GM18498 (cell line): ENCODE data around the gene SCN1B.
"Not testable (repeated sequence)": the region's sequence is repeated elsewhere in the genome, so short reads cannot be mapped to it uniquely, and the experiment has no call there.

ENCODE experiments used
- ATAC-seq: cut with Tn5 transposase; IDR thresholded peaks from one replicate; pipeline ENCODE4 v1.9.1; 2021; ENCODE audit warnings: mild to moderate bottlenecking, moderate library complexity; ENCODE audit not compliant: unreplicated experiment

SCN1B gene

DNA sequence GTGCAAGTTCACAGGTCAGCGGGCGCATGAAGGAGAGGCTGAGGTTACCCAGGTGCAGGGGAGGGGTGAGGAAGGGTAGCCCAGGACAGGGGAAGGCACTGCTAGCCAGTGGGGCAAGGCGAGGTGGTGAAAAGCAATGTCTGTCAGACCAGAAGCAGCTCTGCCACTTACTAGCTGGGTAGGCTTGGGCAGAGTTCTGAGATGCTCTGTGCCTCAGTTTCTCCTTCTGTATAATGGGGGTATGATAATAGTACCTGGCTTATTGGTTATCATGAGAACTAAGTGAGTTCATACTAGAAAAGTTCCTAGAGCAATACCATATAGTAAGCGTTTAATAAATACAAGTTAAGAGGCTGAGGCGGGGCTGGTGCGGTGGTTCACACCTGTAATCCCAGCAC lies 14.3 kb upstream of the SCN1B start:
- ATAC-seq, result no peak

DNA sequence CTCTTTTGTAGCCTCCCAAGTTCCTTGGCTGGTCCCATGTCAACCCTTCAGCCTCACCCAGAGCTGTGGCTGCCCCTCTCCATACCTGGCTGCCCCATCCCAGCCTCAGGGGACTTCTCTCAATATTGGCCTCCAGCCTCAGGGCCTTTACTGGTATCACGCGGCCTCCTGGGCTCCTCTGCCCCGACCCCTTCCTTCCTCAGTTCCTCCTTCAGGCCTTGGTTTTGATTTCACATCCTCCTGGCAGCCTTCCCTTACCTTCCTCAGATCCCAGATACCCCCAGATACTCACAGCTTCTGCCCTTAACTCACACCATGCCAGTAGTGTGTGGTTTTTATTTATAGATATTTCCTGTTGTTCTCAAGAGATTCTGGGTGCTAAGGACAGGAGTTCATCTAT lies 12.8 kb upstream of the SCN1B start:
- ATAC-seq, result no peak

DNA sequence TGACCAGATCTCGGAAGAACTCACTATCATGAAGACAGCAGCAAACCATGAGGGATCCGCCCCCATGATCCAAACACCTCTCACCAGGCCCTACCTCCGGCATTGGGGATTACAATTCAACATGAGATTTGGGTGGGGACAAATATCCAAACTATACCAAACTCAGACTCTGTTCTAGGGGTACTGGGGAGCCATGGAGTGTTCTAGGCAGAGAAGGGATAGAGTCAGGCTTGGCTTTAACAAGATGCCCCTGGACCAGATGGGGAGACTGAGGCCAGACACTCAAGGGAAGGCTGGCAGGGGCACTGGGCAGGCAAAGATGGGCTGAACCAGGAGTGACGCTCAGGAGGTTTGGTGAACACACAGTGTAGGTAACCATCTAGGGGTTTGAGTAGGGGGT lies 11.9 kb upstream of the SCN1B start:
- ATAC-seq, result no peak

DNA sequence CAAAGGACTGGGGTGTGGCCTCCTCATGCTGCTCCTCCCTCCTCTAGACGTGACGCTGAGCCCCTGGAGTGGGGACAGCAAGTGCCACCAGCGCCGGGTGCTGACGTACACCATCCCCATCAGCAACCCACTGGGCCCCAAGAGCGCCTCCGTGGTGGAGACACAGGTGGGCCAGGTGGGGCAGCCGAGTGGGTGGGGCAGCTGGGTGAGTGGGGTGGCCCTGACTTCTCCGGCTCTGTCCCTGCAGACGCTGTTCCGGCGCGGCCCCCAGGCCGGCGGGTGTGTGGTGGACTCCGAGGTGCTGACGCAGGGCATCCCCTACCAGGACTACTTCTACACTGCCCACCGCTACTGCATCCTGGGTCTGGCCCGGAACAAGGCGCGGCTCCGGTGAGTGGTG lies 11.1 kb upstream of the SCN1B start:
- no peak for ATAC-seq

DNA sequence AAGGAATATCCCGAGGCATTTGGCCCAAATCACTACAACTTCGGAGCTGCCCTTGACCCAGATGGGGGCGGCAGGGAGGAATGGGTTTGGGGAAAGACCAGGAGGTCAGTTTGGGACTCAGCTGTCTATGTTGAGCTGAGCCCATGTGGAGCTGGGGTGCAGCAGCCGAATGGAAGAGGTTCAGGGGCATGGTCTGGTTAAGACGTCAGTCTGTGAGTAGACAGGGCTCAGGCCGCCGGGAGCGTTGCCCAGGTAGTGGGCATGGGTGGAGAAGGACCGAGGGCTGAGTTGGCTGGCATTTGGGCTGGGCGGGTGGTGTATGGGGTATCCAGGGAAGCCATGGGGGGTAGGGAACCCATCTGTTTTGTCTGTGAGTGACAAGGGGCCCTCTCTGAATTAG lies 9.3 kb upstream of the SCN1B start:
- no peak for ATAC-seq

DNA sequence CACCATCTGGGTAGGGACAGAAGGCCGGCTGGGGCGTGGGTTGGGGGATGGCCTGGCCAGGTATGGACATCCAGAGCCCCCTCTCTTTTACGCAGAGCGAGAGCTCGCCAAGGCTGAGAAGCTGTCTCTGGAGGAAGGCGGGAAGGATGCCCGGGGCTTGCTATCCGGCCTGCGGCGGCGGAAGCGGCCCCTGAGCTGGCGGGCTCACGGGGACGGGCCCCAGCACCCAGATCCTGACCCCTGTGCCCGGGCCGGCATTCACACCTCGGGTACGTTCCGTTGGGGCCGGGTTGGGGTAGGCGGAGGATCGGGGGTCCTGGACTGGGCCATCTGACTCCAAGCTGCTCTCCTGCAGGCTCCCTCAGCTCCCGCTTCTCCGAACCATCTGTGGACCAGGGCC lies 8.7 kb upstream of the SCN1B start:
- no peak for ATAC-seq

- ATAC-seq, result no peak
Measured at GRCh38 chr19:35022460-35022859, 7.8 kb upstream of the SCN1B start.

GRCh38 chr19:35023428-35023827 lies 6.8 kb upstream of the SCN1B start:
- ATAC-seq, result no peak

DNA sequence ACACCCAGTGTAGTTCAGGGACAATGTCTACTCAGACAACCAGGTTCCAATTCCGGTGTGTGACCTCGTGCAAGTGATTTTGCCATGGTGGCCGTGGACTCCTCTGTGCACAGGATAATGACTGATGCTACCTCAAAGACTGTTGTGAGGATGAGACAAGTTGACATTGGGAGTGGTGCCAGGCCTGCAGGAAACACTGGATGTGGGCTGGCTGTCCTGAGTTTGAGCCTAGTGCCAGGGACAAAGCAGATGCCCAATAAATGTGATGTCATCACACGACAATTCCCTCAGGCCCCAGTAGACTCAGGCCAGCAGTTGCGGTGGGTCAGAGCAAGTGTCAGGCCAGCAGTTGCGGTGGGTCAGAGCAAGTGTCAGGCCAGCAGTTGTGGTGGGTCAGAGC lies 6.2 kb upstream of the SCN1B start:
- no peak for ATAC-seq

- no peak for ATAC-seq
Measured at GRCh38 chr19:35025969-35026368, 4.3 kb upstream of the SCN1B start.

GRCh38 chr19:35026418-35026817 lies 3.9 kb upstream of the SCN1B start:
- no peak for ATAC-seq

DNA sequence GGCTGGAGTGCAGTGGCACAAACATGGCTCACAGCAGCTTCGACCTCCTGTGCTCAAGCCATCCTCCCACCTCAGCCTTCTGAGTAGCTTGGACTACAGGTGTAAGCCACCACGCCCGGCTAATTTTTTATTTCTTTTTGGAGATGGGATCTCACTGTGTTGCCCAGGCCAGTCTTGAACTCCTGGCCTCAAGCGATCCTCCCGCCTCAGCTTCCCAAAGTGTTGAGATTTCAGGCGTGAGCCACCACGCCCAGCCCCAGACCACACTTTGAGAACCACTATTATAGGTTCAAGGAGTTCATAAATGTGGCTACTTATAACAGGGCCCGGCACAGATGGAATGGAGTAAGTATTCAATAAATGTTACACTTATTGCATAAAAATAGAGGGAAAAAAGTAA lies 3.3 kb upstream of the SCN1B start:
- no peak for ATAC-seq

DNA sequence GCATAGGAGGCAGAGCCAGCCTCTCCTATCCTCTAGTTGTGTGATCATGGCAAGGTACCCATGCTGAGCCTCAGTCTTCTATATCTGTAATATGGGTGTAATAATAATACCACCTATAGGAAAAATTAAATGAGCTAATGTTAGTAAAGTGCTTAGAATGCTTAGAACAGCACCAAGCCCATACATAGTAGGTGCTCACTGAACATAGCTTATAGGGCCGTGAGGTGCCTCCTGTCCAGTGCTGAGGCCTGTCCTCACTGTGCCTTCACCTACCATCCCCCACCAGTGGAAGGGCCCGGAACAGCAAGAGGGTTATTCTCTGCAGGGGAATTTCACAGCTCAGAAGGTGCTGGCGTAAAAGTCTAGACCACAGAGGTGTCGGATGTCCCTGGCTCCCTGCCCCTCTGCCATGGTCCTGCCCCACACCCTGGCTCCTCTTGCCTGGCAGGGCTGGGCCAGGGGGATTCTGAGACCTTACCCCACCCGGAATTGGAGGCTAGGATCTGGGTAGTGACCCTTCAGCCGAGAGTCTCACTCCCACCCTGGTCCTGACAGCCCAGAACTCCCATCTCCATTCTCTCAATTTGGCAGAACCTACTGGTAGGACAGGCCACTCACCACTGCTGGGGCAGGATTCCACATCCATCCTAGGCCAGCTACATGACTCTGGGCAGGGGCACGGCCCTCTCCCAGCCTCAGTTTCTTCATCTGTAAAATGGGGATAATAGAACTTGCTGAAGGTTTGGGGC lies 2.2 kb upstream of the SCN1B start:
- no peak for ATAC-seq

DNA sequence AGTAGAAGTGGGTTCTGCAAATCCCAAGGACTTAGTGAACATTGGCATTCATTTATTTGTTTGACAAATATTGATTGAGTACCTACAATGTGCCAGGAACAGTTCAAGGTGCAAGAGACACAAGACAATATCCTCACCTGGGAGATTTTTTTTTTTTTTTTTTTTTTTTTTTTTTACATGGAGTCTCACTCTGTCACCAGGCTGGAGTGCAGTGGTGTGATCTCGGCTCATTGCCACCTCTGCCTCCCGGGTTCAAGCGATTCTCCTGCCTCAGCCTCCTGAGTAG lies 1.7 kb upstream of the SCN1B start:
- not testable (repeated sequence) for ATAC-seq

- not testable (repeated sequence) for ATAC-seq
Measured at GRCh38 chr19:35029275-35029736, 964 bp upstream of the SCN1B start.

DNA sequence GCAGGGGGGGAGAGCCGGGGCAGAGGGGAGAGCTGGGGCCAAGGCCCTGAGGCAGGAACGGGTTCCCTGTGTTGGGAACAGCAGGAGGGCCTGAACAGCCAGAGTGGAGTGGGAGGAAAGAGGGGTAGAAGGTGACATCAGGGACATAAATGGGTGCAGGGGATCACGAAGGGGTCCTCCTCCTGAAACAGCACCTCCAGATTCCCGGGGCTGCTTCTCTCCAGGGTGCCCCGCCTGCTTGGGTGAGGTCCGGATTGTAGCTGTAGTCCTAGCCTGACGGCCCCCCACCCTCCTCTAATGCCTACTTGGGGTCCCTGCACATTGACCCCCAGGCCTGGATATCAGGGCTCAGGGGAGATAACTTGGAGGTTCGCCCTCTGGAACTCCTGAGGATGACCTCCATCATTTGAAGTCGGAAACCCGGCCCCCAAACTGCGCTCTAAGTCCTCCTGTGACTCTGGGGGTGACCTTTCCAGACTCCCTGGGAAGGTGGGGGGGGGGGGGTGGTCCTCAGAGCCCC lies 473 bp upstream of the SCN1B start:
- ATAC-seq, result no peak

DNA sequence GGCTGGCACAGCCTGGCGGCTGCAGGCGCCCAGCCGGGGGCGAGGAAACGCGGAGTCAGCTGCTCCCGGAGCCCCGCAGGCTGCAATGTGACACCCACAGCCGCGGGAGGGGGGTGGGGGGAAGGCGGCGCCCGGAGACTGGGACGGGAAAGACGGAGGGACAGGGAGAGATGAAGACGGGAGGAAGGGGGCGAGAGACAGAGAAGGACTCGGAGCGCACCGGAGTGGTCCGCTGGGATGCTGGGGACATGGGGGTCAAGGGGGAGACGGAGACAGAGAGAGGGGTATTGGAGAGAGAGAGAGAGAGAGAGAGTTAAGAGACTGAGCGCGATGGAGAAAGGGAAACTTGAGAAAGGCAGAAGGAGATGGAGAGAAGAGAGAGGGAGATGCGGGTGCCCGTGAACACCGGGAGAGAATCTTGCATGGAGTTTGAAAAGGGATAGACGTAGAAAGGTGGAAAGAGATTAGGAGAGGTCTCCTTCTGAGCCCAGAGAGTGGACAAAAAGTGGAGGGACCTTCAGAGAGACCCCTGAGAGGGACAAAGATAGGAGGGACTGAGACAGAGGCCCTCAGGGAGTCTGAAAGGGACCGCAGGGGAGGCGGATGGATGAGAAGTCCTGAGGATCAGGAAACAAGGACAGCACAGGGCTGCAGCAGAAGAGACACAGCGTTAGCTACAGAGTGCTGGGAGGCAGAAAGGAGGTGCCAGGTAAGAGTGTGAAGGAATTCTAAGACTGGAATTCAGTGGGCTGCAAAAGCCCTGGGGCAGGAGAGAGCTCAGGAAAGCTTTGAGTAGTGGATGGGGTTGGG lies 1.0 kb downstream of the SCN1B start:
- ATAC-seq, result no peak

DNA sequence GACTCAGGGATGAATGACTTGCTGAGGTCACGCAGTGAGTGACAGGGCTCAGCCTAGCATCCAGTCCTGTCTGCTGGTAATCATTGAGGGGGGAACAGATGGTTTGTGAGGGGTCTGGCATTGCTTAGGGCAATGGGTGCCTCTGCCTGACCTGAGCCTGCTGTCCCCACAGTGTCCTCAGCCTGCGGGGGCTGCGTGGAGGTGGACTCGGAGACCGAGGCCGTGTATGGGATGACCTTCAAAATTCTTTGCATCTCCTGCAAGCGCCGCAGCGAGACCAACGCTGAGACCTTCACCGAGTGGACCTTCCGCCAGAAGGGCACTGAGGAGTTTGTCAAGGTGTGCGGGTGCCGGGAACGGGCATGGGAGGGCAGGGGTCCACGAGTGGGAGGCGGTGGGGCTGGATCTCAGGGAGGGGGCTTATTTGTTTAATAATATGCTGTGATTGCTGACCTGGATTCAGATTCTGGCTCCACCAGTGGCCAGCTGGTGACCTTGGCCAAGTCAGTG lies 2.1 kb downstream of the SCN1B start:
- ATAC-seq, result no peak

DNA sequence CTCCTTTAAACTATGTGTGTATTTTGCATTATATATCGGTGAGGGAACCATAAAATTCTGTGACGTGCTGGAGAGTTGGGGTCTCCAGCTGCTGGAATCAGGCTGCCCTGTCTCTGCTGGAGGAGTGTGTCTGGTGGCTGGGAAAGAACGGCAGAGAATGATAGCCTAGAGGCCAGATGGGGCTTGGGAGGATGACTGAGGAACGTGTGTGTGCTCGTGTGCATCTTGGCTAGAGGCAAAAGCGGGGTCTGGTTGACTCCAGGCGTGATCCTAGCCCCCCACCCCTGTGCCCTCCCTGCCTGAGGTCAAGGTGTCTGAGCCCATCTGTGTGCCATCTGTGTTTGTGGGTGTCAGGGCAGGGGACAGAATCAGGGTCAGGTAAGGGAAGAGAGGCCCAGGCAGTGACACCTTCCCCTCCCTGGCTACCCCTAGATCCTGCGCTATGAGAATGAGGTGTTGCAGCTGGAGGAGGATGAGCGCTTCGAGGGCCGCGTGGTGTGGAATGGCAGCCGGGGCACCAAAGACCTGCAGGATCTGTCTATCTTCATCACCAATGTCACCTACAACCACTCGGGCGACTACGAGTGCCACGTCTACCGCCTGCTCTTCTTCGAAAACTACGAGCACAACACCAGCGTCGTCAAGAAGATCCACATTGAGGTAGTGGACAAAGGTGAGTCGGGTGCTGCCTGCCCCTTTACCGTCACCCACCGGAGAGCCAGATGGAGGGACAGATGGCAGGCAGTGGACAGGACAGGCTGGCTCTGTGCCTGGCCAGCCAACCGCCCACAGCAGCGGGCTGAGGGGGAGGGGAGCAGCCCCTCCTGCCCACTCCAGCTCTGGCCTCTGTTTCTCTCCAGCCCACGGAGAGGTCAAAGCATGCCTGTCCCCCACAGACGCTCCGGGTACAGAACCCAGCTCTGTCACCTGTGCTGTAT lies 3.1 kb downstream of the SCN1B start:
- ATAC-seq, result no peak

GRCh38 chr19:35034005-35034502 lies 3.8 kb downstream of the SCN1B start:
- no peak for ATAC-seq
